Activated CD4-positive, alpha-beta memory T cell treated with anti-CD3 and anti-CD28 coated beads for 36 hours (primary cell): ENCODE measurements around the gene HCN2. TPM values are rescaled to one million over a fixed set of nuclear protein-coding genes. Genes with fewer than 3 reads are reported as not detected.

ENCODE experiments used
- CTCF ChIA-PET: fragments of 350-600 bp; sonication (Branson Sonifier 250); formaldehyde crosslinking; loops from one replicate; lab custom pipeline; 2021; ENCODE audit warnings: antibody characterized with exemption, inconsistent platforms; lab: Charles Lee
- POLR2A ChIA-PET: fragments of 350-600 bp; sonication (Branson Sonifier 250); formaldehyde crosslinking; loops from one replicate; lab custom pipeline; 2021; ENCODE audit warnings: antibody characterized with exemption; lab: Charles Lee
- DNase-seq: peaks from one replicate; pipeline ENCODE4 v3.0.0-alpha.2; 2020
- H3K27ac Mint-ChIP-seq: one replicate; pipeline ENCODE4 v1.8.0; 2021; ENCODE audit warnings: mixed read lengths
- H3K27me3 Mint-ChIP-seq: one replicate; pipeline ENCODE4 v1.8.0; 2021; ENCODE audit warnings: mixed read lengths
- H3K36me3 Mint-ChIP-seq: one replicate; pipeline ENCODE4 v1.8.0; 2021; ENCODE audit warnings: mixed read lengths
- H3K4me1 Mint-ChIP-seq: one replicate; pipeline ENCODE4 v1.8.0; 2021; ENCODE audit warnings: low read depth, mixed read lengths
- H3K4me3 Mint-ChIP-seq: one replicate; pipeline ENCODE4 v1.8.0; 2021; ENCODE audit warnings: mild to moderate bottlenecking, mixed read lengths
- H3K9me3 Mint-ChIP-seq: one replicate; pipeline ENCODE4 v1.8.0; 2021; ENCODE audit warnings: mixed read lengths
- intact Hi-C: fragments of 100-400 bp; cut with micrococcal nuclease; formaldehyde crosslinking; loops from one replicate; pipeline ENCODE4 v1.15.1; 2023
- total RNA-seq, 2 experiments: library from RNA; stranded (reverse); gene quantifications; one replicate each; pipeline ENCODE4 v1.2.3, GENCODE V29; 2021

Gene HCN2
- total RNA-seq, 2 experiments from 2014 or later: 1.00 to 1.0 TPM

GRCh38 chr19:572743-573518 is 16.8 kb upstream of the HCN2 start:
- peak; percentile 34 for DNase-seq
- Mint-ChIP-seq H3K9me3 (no peaks in the 10 kb centered on the region), H3K4me3 (peak overlapping the region; percentile 84), H3K36me3 (peaks cover 4% of the 10 kb centered on the region), H3K27me3 (no peaks in the 10 kb centered on the region), H3K27ac (peak overlapping the region; percentile 76), H3K4me1 (peaks cover 36% of the 10 kb centered on the region)
- intact Hi-C loops: loop anchor here (1.0 to 2.0 kb wide), 6 partner anchors 38 to 224 kb away; partner anchors contain the start of genes CDC34, PTBP1 and TPGS1
- ChIA-PET POLR2A (interaction anchor here (0.6 to 1.1 kb wide), 4 partner anchors 25 to 84 kb away, joined by 3 read pairs; no protein-coding TSS in a partner anchor), CTCF (interaction anchor here (0.6 to 1.7 kb wide), 2 partner anchors 13 to 62 kb away, joined by 3 to 8 read pairs; no protein-coding TSS in a partner anchor)

GRCh38 chr19:573519-573825 is 16.2 kb upstream of the HCN2 start:
- no peaks in the 10 kb centered on the region for H3K27me3 Mint-ChIP-seq
- intact Hi-C loops: loop anchor here (2.0 kb wide), 4 partner anchors 37 to 87 kb away; partner anchors contain the start of genes CDC34 and TPGS1
- peak overlapping the region; percentile 77 for H3K4me3 Mint-ChIP-seq
- ChIA-PET POLR2A (no interaction called here), CTCF (no interaction called here)
- no peak for DNase-seq
- H3K4me1 Mint-ChIP-seq: peaks cover 36% of the 10 kb centered on the region
- no peak overlapping the region for H3K27ac Mint-ChIP-seq
- peaks cover 4% of the 10 kb centered on the region for H3K36me3 Mint-ChIP-seq
- no peaks in the 10 kb centered on the region for H3K9me3 Mint-ChIP-seq

- Mint-ChIP-seq H3K9me3 (no peaks in the 10 kb centered on the region), H3K27me3 (no peaks in the 10 kb centered on the region), H3K4me3 (peak overlapping the region; percentile 37), H3K27ac (no peak overlapping the region), H3K4me1 (peaks cover 34% of the 10 kb centered on the region), H3K36me3 (peaks cover 2% of the 10 kb centered on the region)
- no peak for DNase-seq
- CTCF ChIA-PET: interaction anchor here (1.1 to 3.1 kb wide), 3 partner anchors 9 to 64 kb away, joined by 3 to 18 read pairs (median 3); no protein-coding TSS in a partner anchor
- intact Hi-C loops: no loop called here
- POLR2A ChIA-PET: interaction anchor here (1.1 kb wide), 1 partner anchor 43 kb away, joined by 3 read pairs; no protein-coding TSS in a partner anchor
Observed at GRCh38 chr19:574658-575526, 14.8 kb upstream of the HCN2 start.

- ChIA-PET POLR2A (interaction anchor here (1.1 kb wide), 1 partner anchor 44 kb away, joined by 3 read pairs; no protein-coding TSS in a partner anchor), CTCF (interaction anchor here (1.3 to 3.1 kb wide), 3 partner anchors 8 to 65 kb away, joined by 4 to 18 read pairs (median 6); no protein-coding TSS in a partner anchor)
- Mint-ChIP-seq H3K27ac (no peak overlapping the region), H3K27me3 (no peaks in the 10 kb centered on the region), H3K4me3 (no peak overlapping the region), H3K9me3 (no peaks in the 10 kb centered on the region), H3K36me3 (peaks cover 2% of the 10 kb centered on the region), H3K4me1 (peaks cover 33% of the 10 kb centered on the region)
- intact Hi-C loops: no loop called here
- no peak for DNase-seq
Observed at GRCh38 chr19:575527-576506, 13.9 kb upstream of the HCN2 start.

- Mint-ChIP-seq H3K4me1 (peaks cover 27% of the 10 kb centered on the region), H3K9me3 (no peaks in the 10 kb centered on the region), H3K27me3 (no peaks in the 10 kb centered on the region), H3K4me3 (no peak overlapping the region), H3K36me3 (no peaks in the 10 kb centered on the region), H3K27ac (no peak overlapping the region)
- no peak for DNase-seq
- ChIA-PET POLR2A (interaction anchor here (0.6 kb wide), 1 partner anchor 54 kb away, joined by 4 read pairs; no protein-coding TSS in a partner anchor), CTCF (interaction anchor here (1.2 to 3.1 kb wide), 4 partner anchors 7 to 66 kb away, joined by 3 to 18 read pairs (median 5); no protein-coding TSS in a partner anchor)
- intact Hi-C loops: no loop called here
Observed at GRCh38 chr19:576768-577438, 12.8 kb upstream of the HCN2 start.

- H3K4me3 Mint-ChIP-seq: no peak overlapping the region
- no peaks in the 10 kb centered on the region for H3K27me3 Mint-ChIP-seq
- intact Hi-C loops: no loop called here
- no peak overlapping the region for H3K27ac Mint-ChIP-seq
- no peaks in the 10 kb centered on the region for H3K9me3 Mint-ChIP-seq
- POLR2A ChIA-PET: no interaction called here
- CTCF ChIA-PET: interaction anchor here (1.2 to 1.6 kb wide), 3 partner anchors 10 to 67 kb away, joined by 3 to 6 read pairs (median 4); no protein-coding TSS in a partner anchor
- no peaks in the 10 kb centered on the region for H3K36me3 Mint-ChIP-seq
- peaks cover 26% of the 10 kb centered on the region for H3K4me1 Mint-ChIP-seq
- DNase-seq: no peak
Observed at GRCh38 chr19:577439-578392, 12.0 kb upstream of the HCN2 start.

GRCh38 chr19:579111-579841 is 10.4 kb upstream of the HCN2 start:
- H3K27me3 Mint-ChIP-seq: no peaks in the 10 kb centered on the region
- H3K36me3 Mint-ChIP-seq: peaks cover 3% of the 10 kb centered on the region
- H3K4me1 Mint-ChIP-seq: peaks cover 19% of the 10 kb centered on the region
- H3K4me3 Mint-ChIP-seq: no peak overlapping the region
- no peak overlapping the region for H3K27ac Mint-ChIP-seq
- ChIA-PET POLR2A (no interaction called here), CTCF (no interaction called here)
- no peak for DNase-seq
- no peaks in the 10 kb centered on the region for H3K9me3 Mint-ChIP-seq
- intact Hi-C loops: no loop called here

- no peak for DNase-seq
- Mint-ChIP-seq H3K9me3 (no peaks in the 10 kb centered on the region), H3K36me3 (peaks cover 3% of the 10 kb centered on the region), H3K27me3 (no peaks in the 10 kb centered on the region), H3K4me1 (peaks cover 14% of the 10 kb centered on the region), H3K27ac (no peak overlapping the region), H3K4me3 (no peak overlapping the region)
- ChIA-PET CTCF (no interaction called here), POLR2A (no interaction called here)
- intact Hi-C loops: loop anchor here (10.0 kb wide), 1 partner anchor 55 kb away; the partner anchor contains the start of genes FGF22 and POLRMT
Observed at GRCh38 chr19:579842-580155, 9.9 kb upstream of the HCN2 start.

- Mint-ChIP-seq H3K27ac (no peak overlapping the region), H3K36me3 (peaks cover 3% of the 10 kb centered on the region), H3K9me3 (no peaks in the 10 kb centered on the region), H3K4me1 (peaks cover 9% of the 10 kb centered on the region), H3K4me3 (no peak overlapping the region), H3K27me3 (no peaks in the 10 kb centered on the region)
- ChIA-PET POLR2A (no interaction called here), CTCF (no interaction called here)
- intact Hi-C loops: loop anchor here (10.0 kb wide), 1 partner anchor 54 kb away; the partner anchor contains the start of genes FGF22 and POLRMT
- DNase-seq: no peak
Observed at GRCh38 chr19:580274-580835, 9.3 kb upstream of the HCN2 start.
